Measurements from ENCODE around the gene SIRPD.
"Not testable (repeated sequence)": the region's sequence is repeated elsewhere in the genome, so short reads cannot be mapped to it uniquely, and the experiment has no call there.

The SIRPD gene

GRCh38 chr20:1577313-1577712, 19.8 kb upstream of the SIRPD start:
- H3K9me3 ChIP-seq (ENCODE audit: control extremely low read depth in 1 of 5, control insufficient read depth in 4 of 5, insufficient read depth in 2 of 5, low read depth in 1 of 5, low read length in 4 of 5); CTCF ChIA-PET; H3K36me3 ChIP-seq (ENCODE audit: control insufficient read depth in 4 of 4, insufficient read depth in 4 of 4, low read length in 3 of 4); H3K27ac ChIP-seq (ENCODE audit: insufficient read depth in 1 of 2, low read depth in 1 of 2, low read length in 2 of 2, poor library complexity in 1 of 2, severe bottlenecking in 2 of 2); POLR2A ChIA-PET; H3K4me3 ChIP-seq (ENCODE audit: control insufficient read depth in 1 of 7, extremely low read depth in 1 of 7, insufficient read depth in 4 of 7, low read depth in 2 of 7, low read length in 6 of 7); DNase-seq; H3K4me1 ChIP-seq (ENCODE audit: control extremely low read depth in 1 of 4, control insufficient read depth in 4 of 4, insufficient read depth in 4 of 4, low read length in 3 of 4): not testable (repeated sequence)
- WGBS (ENCODE audit: insufficient coverage): 40% methylated on average over 2 of the region's 2 CpGs
- H3K27me3 ChIP-seq (replicated peaks in 2 of 5; ENCODE audit: control insufficient read depth in 4 of 5, insufficient read depth in 5 of 5, low read length in 4 of 5): peaks cover 0 to 40% (median 2%) of the 10 kb centered on the region in 5 experiments

GRCh38 chr20:1576641-1577040, 19.1 kb upstream of the SIRPD start:
- POLR2A ChIA-PET: no interaction called here
- Histone ChIP-seq H3K27me3 (replicated peaks in 2 of 5; ENCODE audit: control insufficient read depth in 4 of 5, insufficient read depth in 5 of 5, low read length in 4 of 5) (peaks cover 0 to 42% (median 2%) of the 10 kb centered on the region in 5 experiments), H3K4me3 (ENCODE audit: control insufficient read depth in 1 of 7, extremely low read depth in 1 of 7, insufficient read depth in 4 of 7, low read depth in 2 of 7, low read length in 6 of 7) (no peak overlapping the region), H3K9me3 (ENCODE audit: control extremely low read depth in 1 of 5, control insufficient read depth in 4 of 5, insufficient read depth in 2 of 5, low read depth in 1 of 5, low read length in 4 of 5) (no peaks in the 10 kb centered on the region), H3K36me3 (ENCODE audit: control insufficient read depth in 4 of 4, insufficient read depth in 4 of 4, low read length in 3 of 4) (no peaks in the 10 kb centered on the region), H3K27ac (ENCODE audit: insufficient read depth in 1 of 2, low read depth in 1 of 2, low read length in 2 of 2, poor library complexity in 1 of 2, severe bottlenecking in 2 of 2) (no peak overlapping the region), H3K4me1 (ENCODE audit: control extremely low read depth in 1 of 4, control insufficient read depth in 4 of 4, insufficient read depth in 4 of 4, low read length in 3 of 4) (no peaks in the 10 kb centered on the region)
- WGBS (ENCODE audit: insufficient coverage): 100% methylated on average over 2 of the region's 3 CpGs
- no peak for DNase-seq
- CTCF ChIA-PET: no interaction called here

GRCh38 chr20:1576003-1576402, 18.5 kb upstream of the SIRPD start:
- H3K36me3 ChIP-seq (ENCODE audit: control insufficient read depth in 4 of 4, insufficient read depth in 4 of 4, low read length in 3 of 4); H3K9me3 ChIP-seq (ENCODE audit: control extremely low read depth in 1 of 5, control insufficient read depth in 4 of 5, insufficient read depth in 2 of 5, low read depth in 1 of 5, low read length in 4 of 5); H3K4me3 ChIP-seq (ENCODE audit: control insufficient read depth in 1 of 7, extremely low read depth in 1 of 7, insufficient read depth in 4 of 7, low read depth in 2 of 7, low read length in 6 of 7); CTCF ChIA-PET; POLR2A ChIA-PET; DNase-seq; H3K27ac ChIP-seq (ENCODE audit: insufficient read depth in 1 of 2, low read depth in 1 of 2, low read length in 2 of 2, poor library complexity in 1 of 2, severe bottlenecking in 2 of 2); H3K4me1 ChIP-seq (ENCODE audit: control extremely low read depth in 1 of 4, control insufficient read depth in 4 of 4, insufficient read depth in 4 of 4, low read length in 3 of 4): not testable (repeated sequence)
- peaks cover 0 to 48% (median 2%) of the 10 kb centered on the region in 5 experiments for H3K27me3 ChIP-seq (replicated peaks in 2 of 5; ENCODE audit: control insufficient read depth in 4 of 5, insufficient read depth in 5 of 5, low read length in 4 of 5)
- no CpG with 5 or more reads among the region's 1 CpG for WGBS (ENCODE audit: insufficient coverage)

- H3K9me3 ChIP-seq (ENCODE audit: control extremely low read depth in 1 of 5, control insufficient read depth in 4 of 5, insufficient read depth in 2 of 5, low read depth in 1 of 5, low read length in 4 of 5); H3K27ac ChIP-seq (ENCODE audit: insufficient read depth in 1 of 2, low read depth in 1 of 2, low read length in 2 of 2, poor library complexity in 1 of 2, severe bottlenecking in 2 of 2); H3K4me1 ChIP-seq (ENCODE audit: control extremely low read depth in 1 of 4, control insufficient read depth in 4 of 4, insufficient read depth in 4 of 4, low read length in 3 of 4); H3K4me3 ChIP-seq (ENCODE audit: control insufficient read depth in 1 of 7, extremely low read depth in 1 of 7, insufficient read depth in 4 of 7, low read depth in 2 of 7, low read length in 6 of 7); DNase-seq; H3K36me3 ChIP-seq (ENCODE audit: control insufficient read depth in 4 of 4, insufficient read depth in 4 of 4, low read length in 3 of 4): not testable (repeated sequence)
- peaks cover 0 to 38% (median 0%) of the 10 kb centered on the region in 5 experiments for H3K27me3 ChIP-seq (replicated peaks in 2 of 5; ENCODE audit: control insufficient read depth in 4 of 5, insufficient read depth in 5 of 5, low read length in 4 of 5)
- POLR2A ChIA-PET: interaction anchor here (0.6 kb wide), 1 partner anchor 68 kb away, joined by 3 read pairs; no protein-coding TSS in a partner anchor
- CTCF ChIA-PET: interaction anchor here (0.8 to 1.0 kb wide), 2 partner anchors 48 to 68 kb away, joined by 3 read pairs; partner anchors contain the start of gene SIRPB1
- 95% methylated on average over 4 of the region's 8 CpGs for WGBS (ENCODE audit: insufficient coverage)
These were observed 14.1 kb upstream of the SIRPD start for GRCh38 chr20:1571583-1571982.

GRCh38 chr20:1569415-1569881, 11.9 kb upstream of the SIRPD start:
- peaks cover 0 to 3% (median 0%) of the 10 kb centered on the region in 5 experiments for H3K9me3 ChIP-seq (ENCODE audit: control extremely low read depth in 1 of 5, control insufficient read depth in 4 of 5, insufficient read depth in 2 of 5, low read depth in 1 of 5, low read length in 4 of 5)
- peaks cover 0 to 43% (median 0%) of the 10 kb centered on the region in 5 experiments for H3K27me3 ChIP-seq (replicated peaks in 2 of 5; ENCODE audit: control insufficient read depth in 4 of 5, insufficient read depth in 5 of 5, low read length in 4 of 5)
- ChIA-PET POLR2A (no interaction called here), CTCF (interaction anchor here (1.0 to 2.3 kb wide), 2 partner anchors 51 to 60 kb away, joined by 3 to 15 read pairs; partner anchors contain the start of gene SIRPB1)
- H3K36me3 ChIP-seq (ENCODE audit: control insufficient read depth in 4 of 4, insufficient read depth in 4 of 4, low read length in 3 of 4): no peaks in the 10 kb centered on the region
- 78% methylated on average over 7 of the region's 7 CpGs for WGBS (ENCODE audit: insufficient coverage)
- H3K4me1 ChIP-seq (ENCODE audit: control extremely low read depth in 1 of 4, control insufficient read depth in 4 of 4, insufficient read depth in 4 of 4, low read length in 3 of 4): peaks cover 0 to 6% (median under 1%) of the 10 kb centered on the region in 4 experiments
- no peak overlapping the region for H3K4me3 ChIP-seq (ENCODE audit: control insufficient read depth in 1 of 7, extremely low read depth in 1 of 7, insufficient read depth in 4 of 7, low read depth in 2 of 7, low read length in 6 of 7)
- DNase-seq: peak; percentile 33 to 66 (median 57)
- no peak overlapping the region for H3K27ac ChIP-seq (ENCODE audit: insufficient read depth in 1 of 2, low read depth in 1 of 2, low read length in 2 of 2, poor library complexity in 1 of 2, severe bottlenecking in 2 of 2)

GRCh38 chr20:1568163-1568490, 10.6 kb upstream of the SIRPD start:
- ChIA-PET CTCF (no interaction called here), POLR2A (no interaction called here)
- H3K27me3 ChIP-seq (replicated peaks in 2 of 5; ENCODE audit: control insufficient read depth in 4 of 5, insufficient read depth in 5 of 5, low read length in 4 of 5): peaks cover 0 to 44% (median 0%) of the 10 kb centered on the region in 5 experiments
- no peak overlapping the region for H3K27ac ChIP-seq (ENCODE audit: insufficient read depth in 1 of 2, low read depth in 1 of 2, low read length in 2 of 2, poor library complexity in 1 of 2, severe bottlenecking in 2 of 2)
- no peak for DNase-seq
- WGBS (ENCODE audit: insufficient coverage): 100% methylated on average over 1 of the region's 1 CpG
- H3K9me3 ChIP-seq (ENCODE audit: control extremely low read depth in 1 of 5, control insufficient read depth in 4 of 5, insufficient read depth in 2 of 5, low read depth in 1 of 5, low read length in 4 of 5): peaks cover 0 to 11% (median 0%) of the 10 kb centered on the region in 5 experiments
- H3K4me1 ChIP-seq (ENCODE audit: control extremely low read depth in 1 of 4, control insufficient read depth in 4 of 4, insufficient read depth in 4 of 4, low read length in 3 of 4): peaks cover 0 to 6% (median under 1%) of the 10 kb centered on the region in 4 experiments
- H3K4me3 ChIP-seq (ENCODE audit: control insufficient read depth in 1 of 7, extremely low read depth in 1 of 7, insufficient read depth in 4 of 7, low read depth in 2 of 7, low read length in 6 of 7): no peak overlapping the region
- H3K36me3 ChIP-seq (ENCODE audit: control insufficient read depth in 4 of 4, insufficient read depth in 4 of 4, low read length in 3 of 4): no peaks in the 10 kb centered on the region

- no peak overlapping the region for H3K4me3 ChIP-seq (ENCODE audit: control insufficient read depth in 1 of 7, extremely low read depth in 1 of 7, insufficient read depth in 4 of 7, low read depth in 2 of 7, low read length in 6 of 7)
- POLR2A ChIA-PET: no interaction called here
- H3K4me1 ChIP-seq (ENCODE audit: control extremely low read depth in 1 of 4, control insufficient read depth in 4 of 4, insufficient read depth in 4 of 4, low read length in 3 of 4): peaks cover 0 to 6% (median under 1%) of the 10 kb centered on the region in 4 experiments
- CTCF ChIA-PET: no interaction called here
- WGBS (ENCODE audit: insufficient coverage): 97% methylated on average over 4 of the region's 6 CpGs
- H3K27me3 ChIP-seq (replicated peaks in 2 of 5; ENCODE audit: control insufficient read depth in 4 of 5, insufficient read depth in 5 of 5, low read length in 4 of 5): peaks cover 0 to 45% (median 0%) of the 10 kb centered on the region in 5 experiments
- peak in 2 of 3 donors; percentile 16 to 30 for DNase-seq
- H3K36me3 ChIP-seq (ENCODE audit: control insufficient read depth in 4 of 4, insufficient read depth in 4 of 4, low read length in 3 of 4): no peaks in the 10 kb centered on the region
- H3K27ac ChIP-seq (ENCODE audit: insufficient read depth in 1 of 2, low read depth in 1 of 2, low read length in 2 of 2, poor library complexity in 1 of 2, severe bottlenecking in 2 of 2): no peak overlapping the region
- H3K9me3 ChIP-seq (ENCODE audit: control extremely low read depth in 1 of 5, control insufficient read depth in 4 of 5, insufficient read depth in 2 of 5, low read depth in 1 of 5, low read length in 4 of 5): peaks cover 0 to 14% (median 0%) of the 10 kb centered on the region in 5 experiments
These were observed 10.1 kb upstream of the SIRPD start for GRCh38 chr20:1567392-1568162.

All from common myeloid progenitor, CD34-positive (primary cell).